ENCODE results near the gene NPAS2. TPM values are rescaled to one million over a fixed set of nuclear protein-coding genes. Genes with fewer than 3 reads are reported as not detected.

Gene NPAS2
- total and polyA plus RNA-seq, 7 donors: 8.5 to 56.2 (median 17.3) TPM

GRCh38 chr2:100887713-100888495 is 68.0 kb downstream of the NPAS2 start:
- H3K4me3 ChIP-seq: no peak overlapping the region
- no peaks in the 10 kb centered on the region for H3K9me3 ChIP-seq
- intact Hi-C loops (cut with DNase I): loop anchor here in 1 of 2 donors (5.0 kb wide), 1 partner anchor 44 kb away; no protein-coding TSS in a partner anchor
- WGBS, 3 donors: 58 to 71% (median 60%) methylated on average over 14 of the region's 14 CpGs
- no peak for DNase-seq
- no peak overlapping the region for H3K27ac ChIP-seq
- no peaks in the 10 kb centered on the region for H3K27me3 ChIP-seq (ENCODE audit: insufficient read depth in 3 of 3, low read length in 2 of 3)
- TF ChIP-seq CTCF (IDR thresholded peaks at IDR 0.05): no peak
- ATAC-seq: peak in 1 of 4 donors; percentile 17
- H3K4me1 ChIP-seq: peaks cover 14% of the 10 kb centered on the region
- no peaks in the 10 kb centered on the region for H3K36me3 ChIP-seq (ENCODE audit: insufficient read depth in 1 of 2, low read depth in 1 of 2)

GRCh38 chr2:100888601-100889000 is 68.7 kb downstream of the NPAS2 start:
- Histone ChIP-seq H3K27ac (no peak overlapping the region), H3K36me3 (ENCODE audit: insufficient read depth in 1 of 2, low read depth in 1 of 2) (no peaks in the 10 kb centered on the region), H3K9me3 (no peaks in the 10 kb centered on the region), H3K27me3 (ENCODE audit: insufficient read depth in 3 of 3, low read length in 2 of 3) (no peaks in the 10 kb centered on the region), H3K4me3 (no peak overlapping the region), H3K4me1 (peaks cover 12% of the 10 kb centered on the region)
- DNase-seq (no peak), ATAC-seq (peak in 1 of 4 donors; percentile 30)
- intact Hi-C loops (cut with DNase I): loop anchor here in 1 of 2 donors (5.0 kb wide), 1 partner anchor 44 kb away; no protein-coding TSS in a partner anchor
- 85 to 89% (median 87%) methylated on average over 3 of the region's 3 CpGs for WGBS, 3 donors
- TF ChIP-seq CTCF (IDR thresholded peaks at IDR 0.05): no peak

- intact Hi-C loops (cut with DNase I): loop anchor here in 1 of 2 donors (5.0 kb wide), 1 partner anchor 43 kb away; no protein-coding TSS in a partner anchor
- TF ChIP-seq CTCF (IDR thresholded peaks at IDR 0.05): no peak
- peaks cover 6% of the 10 kb centered on the region for H3K4me1 ChIP-seq
- DNase-seq: no peak
- no peaks in the 10 kb centered on the region for H3K36me3 ChIP-seq (ENCODE audit: insufficient read depth in 1 of 2, low read depth in 1 of 2)
- H3K27me3 ChIP-seq (ENCODE audit: insufficient read depth in 3 of 3, low read length in 2 of 3): no peaks in the 10 kb centered on the region
- H3K9me3 ChIP-seq: no peaks in the 10 kb centered on the region
- WGBS, 3 donors: 78 to 85% (median 81%) methylated on average over 6 of the region's 6 CpGs
- H3K4me3 ChIP-seq: no peak overlapping the region
- H3K27ac ChIP-seq: no peak overlapping the region
- no peak for ATAC-seq
Observed at GRCh38 chr2:100889286-100889685, 69.3 kb downstream of the NPAS2 start.

GRCh38 chr2:100891906-100892642 is 72.1 kb downstream of the NPAS2 start:
- peaks cover 5% of the 10 kb centered on the region for H3K4me1 ChIP-seq
- WGBS, 3 donors: 78 to 84% (median 79%) methylated on average over 16 of the region's 16 CpGs
- intact Hi-C loops (cut with DNase I): no loop called here

More at GRCh38 chr2:100891906-100892642, 72.1 kb downstream of the NPAS2 start:
- no peak overlapping the region for H3K4me3 ChIP-seq
- ATAC-seq (peak in 3 of 4 donors; percentile 23 to 32 (median 28)), DNase-seq (no peak)
- no peaks in the 10 kb centered on the region for H3K36me3 ChIP-seq (ENCODE audit: insufficient read depth in 1 of 2, low read depth in 1 of 2)
- H3K27ac ChIP-seq: peak overlapping the region; percentile 53
- no peaks in the 10 kb centered on the region for H3K9me3 ChIP-seq
- no peaks in the 10 kb centered on the region for H3K27me3 ChIP-seq (ENCODE audit: insufficient read depth in 3 of 3, low read length in 2 of 3)
- TF ChIP-seq CTCF (IDR thresholded peaks at IDR 0.05): no peak
